ENCODE results near the gene E2F3.

E2F3 gene

GRCh38 chr6:20533746-20534294, 132.1 kb downstream of the E2F3 start:
- DNase-seq (ENCODE audit: low spot score): no peak

DNA sequence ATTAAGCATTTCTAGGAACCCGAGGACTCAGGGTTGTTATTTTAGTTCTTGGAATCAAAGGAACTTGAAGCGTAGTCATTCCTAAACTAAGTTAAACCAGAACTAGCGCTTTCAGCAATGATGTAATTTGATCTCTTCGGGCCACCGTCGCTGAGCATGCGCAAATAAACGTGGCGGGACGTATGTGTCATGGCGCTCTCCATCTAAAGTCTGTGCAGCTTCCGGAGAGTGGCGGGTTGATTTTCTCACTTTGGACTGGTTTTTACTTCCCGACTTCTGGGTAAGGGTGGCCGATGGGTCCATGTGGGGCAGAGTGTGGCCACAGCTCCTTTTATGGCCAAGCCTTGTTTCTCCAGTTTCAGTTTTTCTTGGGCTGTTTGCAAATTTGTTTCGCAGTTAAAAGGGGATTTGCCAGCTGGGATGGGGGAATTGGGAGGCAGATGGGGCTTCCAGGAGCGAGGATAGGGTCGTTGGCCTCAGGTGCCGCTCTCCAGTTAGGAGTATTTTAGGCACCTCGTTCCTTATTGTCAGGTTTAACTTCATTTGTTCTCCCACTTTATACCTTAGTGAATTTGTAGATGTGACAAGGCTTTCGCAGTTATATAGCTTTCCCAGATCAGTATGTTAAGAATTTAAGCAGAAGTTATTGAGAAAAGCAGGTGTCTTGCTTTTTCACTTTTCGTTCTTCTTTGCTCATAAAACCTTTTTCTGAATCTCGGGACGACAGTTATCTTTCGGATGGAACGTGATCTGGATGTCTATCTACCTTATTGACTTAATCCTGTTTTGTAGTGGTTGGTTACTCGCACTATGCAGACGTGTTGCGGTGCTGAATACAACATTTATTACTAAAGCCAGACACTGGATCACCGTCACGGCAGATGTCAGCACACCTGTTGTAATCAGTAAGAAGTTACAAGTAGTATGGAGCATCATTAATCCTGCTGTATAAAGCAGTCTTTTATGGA, 132.9 kb downstream of the E2F3 start, which contains the start of gene CDKAL1:
CDKAL1 (plus strand) TSS at position 163 of the 968 bp plus-strand sequence. CDS start 11,894 bp downstream, outside the sequence.
- peak; percentile 90 for DNase-seq (ENCODE audit: low spot score)

GRCh38 chr6:20538131-20538662, 136.5 kb downstream of the E2F3 start:
- DNase-seq (ENCODE audit: low spot score): no peak

GRCh38 chr6:20538907-20539306, 137.2 kb downstream of the E2F3 start:
- DNase-seq (ENCODE audit: low spot score): no peak

GRCh38 chr6:20539387-20539786, 137.7 kb downstream of the E2F3 start:
- no peak for DNase-seq (ENCODE audit: low spot score)

- no peak for DNase-seq (ENCODE audit: low spot score)
Measured at GRCh38 chr6:20540683-20541082, 139.0 kb downstream of the E2F3 start.

GRCh38 chr6:20541382-20541781, 139.7 kb downstream of the E2F3 start:
- no peak for DNase-seq (ENCODE audit: low spot score)

- DNase-seq (ENCODE audit: low spot score): no peak
Measured at GRCh38 chr6:20542927-20543602, 141.4 kb downstream of the E2F3 start.
